ENCODE data around the gene MARCHF5.

DNA sequence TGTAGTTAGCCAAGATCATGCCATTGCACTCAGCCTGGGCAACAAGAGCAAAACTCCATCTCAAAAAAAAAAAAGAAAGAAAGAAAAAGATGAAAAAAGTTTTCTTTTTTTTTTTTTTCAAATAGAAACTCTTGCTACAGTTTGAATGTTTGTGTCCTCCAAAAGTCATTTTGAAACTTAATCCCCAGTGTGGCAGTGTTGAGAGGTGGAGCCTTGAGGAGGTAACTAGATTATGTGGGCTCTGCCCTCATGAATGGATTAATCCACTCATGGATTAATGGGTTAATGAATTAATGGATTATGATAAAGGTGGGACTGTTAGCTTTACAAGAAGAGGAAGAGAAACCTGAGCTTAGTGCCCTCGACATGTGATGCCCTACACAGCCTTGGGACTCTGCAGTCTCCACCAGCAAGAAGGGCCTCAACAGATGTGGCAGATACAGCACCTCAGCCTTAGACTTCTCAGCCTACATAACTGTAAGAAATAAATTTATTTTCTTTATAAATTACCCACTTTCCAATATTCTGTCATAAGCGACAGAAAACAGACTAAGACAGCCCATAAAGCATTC is 25.2 kb upstream of the MARCHF5 start:
- TF ChIP-seq, protein P1, sequence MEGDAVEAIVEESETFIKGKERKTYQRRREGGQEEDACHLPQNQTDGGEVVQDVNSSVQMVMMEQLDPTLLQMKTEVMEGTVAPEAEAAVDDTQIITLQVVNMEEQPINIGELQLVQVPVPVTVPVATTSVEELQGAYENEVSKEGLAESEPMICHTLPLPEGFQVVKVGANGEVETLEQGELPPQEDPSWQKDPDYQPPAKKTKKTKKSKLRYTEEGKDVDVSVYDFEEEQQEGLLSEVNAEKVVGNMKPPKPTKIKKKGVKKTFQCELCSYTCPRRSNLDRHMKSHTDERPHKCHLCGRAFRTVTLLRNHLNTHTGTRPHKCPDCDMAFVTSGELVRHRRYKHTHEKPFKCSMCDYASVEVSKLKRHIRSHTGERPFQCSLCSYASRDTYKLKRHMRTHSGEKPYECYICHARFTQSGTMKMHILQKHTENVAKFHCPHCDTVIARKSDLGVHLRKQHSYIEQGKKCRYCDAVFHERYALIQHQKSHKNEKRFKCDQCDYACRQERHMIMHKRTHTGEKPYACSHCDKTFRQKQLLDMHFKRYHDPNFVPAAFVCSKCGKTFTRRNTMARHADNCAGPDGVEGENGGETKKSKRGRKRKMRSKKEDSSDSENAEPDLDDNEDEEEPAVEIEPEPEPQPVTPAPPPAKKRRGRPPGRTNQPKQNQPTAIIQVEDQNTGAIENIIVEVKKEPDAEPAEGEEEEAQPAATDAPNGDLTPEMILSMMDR (IDR thresholded peaks at IDR 0.05), result no peak
- TF ChIP-seq ZFX (IDR thresholded peaks at IDR 0.05; ENCODE audit: borderline replicate concordance), result no peak

Measured in 22Rv1 (cell line).